Measurements from ENCODE around the gene ADCY3.

The ADCY3 gene

GRCh38 chr2:24899361-24899910 lies 20.6 kb downstream of the ADCY3 start:
- DNase-seq = no peak

GRCh38 chr2:24898122-24899109 lies 21.6 kb downstream of the ADCY3 start:
- no peak for DNase-seq

GRCh38 chr2:24894750-24895149 lies 25.3 kb downstream of the ADCY3 start:
- no peak for DNase-seq

- DNase-seq = no peak
Measured at GRCh38 chr2:24893934-24894333, 26.1 kb downstream of the ADCY3 start.

GRCh38 chr2:24892928-24893327 lies 27.1 kb downstream of the ADCY3 start:
- no peak for DNase-seq

- DNase-seq = no peak
Measured at GRCh38 chr2:24891201-24891600, 28.8 kb downstream of the ADCY3 start.

GRCh38 chr2:24889221-24889620 lies 30.8 kb downstream of the ADCY3 start:
- no peak for DNase-seq

GRCh38 chr2:24888177-24888576 lies 31.9 kb downstream of the ADCY3 start:
- no peak for DNase-seq

GRCh38 chr2:24887307-24887874 lies 32.6 kb downstream of the ADCY3 start:
- DNase-seq = no peak

GRCh38 chr2:24886691-24887304 lies 33.2 kb downstream of the ADCY3 start:
- DNase-seq = no peak

- no peak for DNase-seq
Measured at GRCh38 chr2:24886126-24886501, 33.9 kb downstream of the ADCY3 start.

- no peak for DNase-seq
Measured at GRCh38 chr2:24885221-24886125, 34.6 kb downstream of the ADCY3 start.

- no peak for DNase-seq
Measured at GRCh38 chr2:24883946-24884345, 36.1 kb downstream of the ADCY3 start.

- no peak for DNase-seq
Measured at GRCh38 chr2:24881623-24882022, 38.4 kb downstream of the ADCY3 start.

GRCh38 chr2:24881158-24881557 lies 38.9 kb downstream of the ADCY3 start:
- DNase-seq = no peak

- DNase-seq = no peak
Measured at GRCh38 chr2:24878341-24878740, 41.7 kb downstream of the ADCY3 start.

- no peak for DNase-seq
Measured at GRCh38 chr2:24877646-24878045, 42.4 kb downstream of the ADCY3 start.

- DNase-seq = no peak
Measured at GRCh38 chr2:24877067-24877466, 43.0 kb downstream of the ADCY3 start.

- DNase-seq = no peak
Measured at GRCh38 chr2:24875901-24876300, 44.1 kb downstream of the ADCY3 start.

- no peak for DNase-seq
Measured at GRCh38 chr2:24875272-24875671, 44.8 kb downstream of the ADCY3 start.

GRCh38 chr2:24874035-24874434 lies 46.0 kb downstream of the ADCY3 start:
- DNase-seq = no peak

GRCh38 chr2:24873619-24874018 lies 46.4 kb downstream of the ADCY3 start:
- DNase-seq = no peak
